Measurements from ENCODE around the gene NINJ2. TPM values are rescaled to one million over a fixed set of nuclear protein-coding genes. Genes with fewer than 3 reads are reported as not detected.
A peak's percentile ranks its signal among the peaks of the same experiment; 100 is the strongest.
"Not testable (repeated sequence)": the region's sequence is repeated elsewhere in the genome, so short reads cannot be mapped to it uniquely, and the experiment has no call there.

Gene NINJ2
- total RNA-seq, 4 donors from 2014 or later = 0.49 to 7.2 (median 2.0) TPM

- TF ChIP-seq POLR2A (IDR thresholded peaks at IDR 0.05) = peak in 1 of 2 donors; percentile 61
- TF ChIP-seq CTCF (IDR thresholded peaks at IDR 0.05) = peak in 5 of 6 experiments; percentile 5 to 41 (median 10)
- Histone ChIP-seq H3K27me3 (no peaks in the 10 kb centered on the region), H3K27ac (peak overlapping the region; percentile 93 to 99 (median 99)), H3K9me3 (no peaks in the 10 kb centered on the region), H3K4me1 (peaks cover 30 to 43% of the 10 kb centered on the region in 2 donors), H3K4me3 (replicated peaks in 1 of 3) (peak overlapping the region in 2 of 3 donors; percentile 6 to 45), H3K36me3 (no peaks in the 10 kb centered on the region)
- intact Hi-C loops (cut with DNase I) = loop anchor here (10.0 kb wide), 1 partner anchor 112 kb away; the partner anchor contains the start of gene WNK1
- DNase-seq = peak; percentile 81 to 83
- WGBS, 2 donors = 5% methylated on average over 14 to 29 of the region's 95 CpGs
Measured at GRCh38 chr12:642633-643474, 20.4 kb downstream of the NINJ2 start.

- not testable (repeated sequence) for H3K4me3 ChIP-seq (replicated peaks in 1 of 3); H3K36me3 ChIP-seq; H3K27me3 ChIP-seq; DNase-seq; H3K9me3 ChIP-seq
- WGBS, 2 donors = 87 to 92% methylated on average over 11 of the region's 11 CpGs
- intact Hi-C loops (cut with DNase I) = loop anchor here (10.0 kb wide), 1 partner anchor 113 kb away; the partner anchor contains the start of gene WNK1
- Histone ChIP-seq H3K27ac (peak overlapping the region in 1 of 3 donors; percentile 99), H3K4me1 (peaks cover 18 to 34% of the 10 kb centered on the region in 2 donors)
Measured at GRCh38 chr12:641321-641720, 21.9 kb downstream of the NINJ2 start.

- Histone ChIP-seq H3K27ac (peak overlapping the region in 1 of 3 donors; percentile 99), H3K27me3 (no peaks in the 10 kb centered on the region), H3K4me1 (peaks cover 13 to 28% of the 10 kb centered on the region in 2 donors), H3K4me3 (replicated peaks in 1 of 3) (no peak overlapping the region), H3K9me3 (no peaks in the 10 kb centered on the region), H3K36me3 (no peaks in the 10 kb centered on the region)
- WGBS, 2 donors = 77 to 88% methylated on average over 3 of the region's 3 CpGs
- intact Hi-C loops (cut with DNase I) = loop anchor here (10.0 kb wide), 1 partner anchor 114 kb away; the partner anchor contains the start of gene WNK1
- DNase-seq = no peak
- TF ChIP-seq CTCF (IDR thresholded peaks at IDR 0.05) (no peak), POLR2A (IDR thresholded peaks at IDR 0.05) (no peak)
Measured at GRCh38 chr12:640773-641172, 22.5 kb downstream of the NINJ2 start.

GRCh38 chr12:639988-640387, 23.3 kb downstream of the NINJ2 start:
- intact Hi-C loops (cut with DNase I) = loop anchor here (10.0 kb wide), 1 partner anchor 115 kb away; the partner anchor contains the start of gene WNK1

GRCh38 chr12:639566-639965, 23.7 kb downstream of the NINJ2 start:
- TF ChIP-seq CTCF (IDR thresholded peaks at IDR 0.05) (no peak), POLR2A (IDR thresholded peaks at IDR 0.05) (no peak)
- no peak overlapping the region for H3K4me3 ChIP-seq (replicated peaks in 1 of 3)
- WGBS, 2 donors = 97 to 98% methylated on average over 5 of the region's 5 CpGs
- H3K36me3 ChIP-seq = no peaks in the 10 kb centered on the region
- H3K27ac ChIP-seq = peak overlapping the region in 1 of 3 donors; percentile 71
- no peaks in the 10 kb centered on the region for H3K27me3 ChIP-seq
- no peak for DNase-seq
- H3K9me3 ChIP-seq = no peaks in the 10 kb centered on the region
- intact Hi-C loops (cut with DNase I) = no loop called here
- H3K4me1 ChIP-seq = peaks cover 6 to 16% of the 10 kb centered on the region in 2 donors

More at GRCh38 chr12:639988-640387, 23.3 kb downstream of the NINJ2 start:
- no peaks in the 10 kb centered on the region for H3K36me3 ChIP-seq
- H3K27me3 ChIP-seq = no peaks in the 10 kb centered on the region
- 98 to 99% methylated on average over 5 of the region's 5 CpGs for WGBS, 2 donors
- peaks cover 7 to 21% of the 10 kb centered on the region in 2 donors for H3K4me1 ChIP-seq
- TF ChIP-seq POLR2A (IDR thresholded peaks at IDR 0.05) (no peak), CTCF (IDR thresholded peaks at IDR 0.05) (no peak)
- H3K4me3 ChIP-seq (replicated peaks in 1 of 3) = no peak overlapping the region
- DNase-seq = no peak
- peak overlapping the region in 1 of 3 donors; percentile 99 for H3K27ac ChIP-seq
- H3K9me3 ChIP-seq = no peaks in the 10 kb centered on the region
